ENCODE results near the gene JUP. TPM values are rescaled to one million over a fixed set of nuclear protein-coding genes. Genes with fewer than 3 reads are reported as not detected.

The JUP gene
- total RNA-seq, 4 donors from 2014 or later = 22.7 to 96.3 (median 57.6) TPM

GRCh38 chr17:41794540-41794975, 8.0 kb upstream of the JUP start:
- TF ChIP-seq CTCF (IDR thresholded peaks at IDR 0.05; ENCODE audit: low read depth) = no peak

- no peak for TF ChIP-seq CTCF (IDR thresholded peaks at IDR 0.05; ENCODE audit: low read depth)
Observed at GRCh38 chr17:41793784-41794539, 7.5 kb upstream of the JUP start.

- TF ChIP-seq CTCF (IDR thresholded peaks at IDR 0.05; ENCODE audit: low read depth) = no peak
Observed at GRCh38 chr17:41792845-41793783, 6.6 kb upstream of the JUP start.

GRCh38 chr17:41787021-41787418, 509 bp upstream of the JUP start:
- TF ChIP-seq CTCF (IDR thresholded peaks at IDR 0.05; ENCODE audit: low read depth) = no peak

GRCh38 chr17:41785859-41786226, 668 bp downstream of the JUP start:
- TF ChIP-seq CTCF (IDR thresholded peaks at IDR 0.05; ENCODE audit: low read depth) = no peak

- TF ChIP-seq CTCF (IDR thresholded peaks at IDR 0.05; ENCODE audit: low read depth) = no peak
Observed at GRCh38 chr17:41785091-41785858, 1.2 kb downstream of the JUP start.
